Esophagus squamous epithelium (tissue), 5 donors: ENCODE measurements around the gene SLC25A20. TPM values are rescaled to one million over a fixed set of nuclear protein-coding genes. Genes with fewer than 3 reads are reported as not detected.

ENCODE experiments used
- DNase-seq: peaks from one replicate; lab custom pipeline; 2025; lab: John Stamatoyannopoulos, UW
- H3K27ac ChIP-seq, 4 donors: fragments of 200-600 bp; sonication (generic); one replicate each; pipeline ENCODE4 v1.5.1; 2016 to 2019; ENCODE audit warnings: mild to moderate bottlenecking in 1 of 4
- H3K27me3 ChIP-seq, 4 donors: fragments of 200-600 bp; sonication (generic); 1 replicate in 3 of 4; 2 replicates in 1 of 4; pipeline versions ENCODE4 v1.5.1 to v1.6.0; 2017 to 2021; ENCODE audit warnings: antibody characterized with exemption in 1 of 4
- H3K36me3 ChIP-seq, 3 donors: fragments of 200-600 bp; sonication (generic); one replicate each; pipeline ENCODE4 v1.5.1; 2016 to 2019
- H3K4me1 ChIP-seq, 3 donors: fragments of 200-600 bp; sonication (generic); one replicate each; pipeline ENCODE4 v1.5.1; 2017 to 2019
- H3K4me3 ChIP-seq, 4 donors: fragments of 200-600 bp; sonication (generic); 1 replicate in 3 of 4; 2 replicates in 1 of 4; pipeline ENCODE4 v1.5.1; 2016 to 2019; ENCODE audit warnings: mild to moderate bottlenecking in 2 of 4, moderate library complexity in 1 of 4
- H3K9me3 ChIP-seq, 3 donors: fragments of 200-600 bp; sonication (generic); one replicate each; pipeline ENCODE4 v1.5.1; 2016 to 2019
- CTCF ChIP-seq, 6 experiments: fragments of 450-650 bp in 4 of 6; fragments of 200-600 bp in 2 of 6; sonication (generic) in 2 of 6; IDR thresholded peaks; one replicate each; pipeline ENCODE4 v1.5.1; 2016 to 2019; ENCODE audit warnings: antibody characterized with exemption in 6 of 6, mild to moderate bottlenecking in 4 of 6, moderate library complexity in 4 of 6
- POLR2A ChIP-seq, 4 donors: fragments of 450-650 bp; IDR thresholded peaks; one replicate each; pipeline ENCODE4 v1.6.1; 2017; ENCODE audit warnings: antibody characterized with exemption in 4 of 4, mild to moderate bottlenecking in 4 of 4, moderate library complexity in 3 of 4
- WGBS, 2 donors: methylation state at CpG; one replicate each; pipeline ENCODE4 v1.1.5; 2018; 5-methylcytosine and 5-hydroxymethylcytosine counted together
- intact Hi-C: fragments of 100-400 bp; cut with DNase I; formaldehyde crosslinking; loops from one replicate; pipeline ENCODE4 v1.15.0; 2022
- total RNA-seq, 4 donors: library from RNA; depleted of rRNA; stranded (reverse); fragments of >200 nt; gene quantifications; one replicate each; pipeline ENCODE4 v1.1.0, GENCODE V29; 2016
- donor health status: DM: yes; HTN: yes; CAD: no.

SLC25A20 gene
- total RNA-seq, 4 donors from 2014 or later, result 4.2 to 19.6 (median 11.7) TPM

GRCh38 chr3:48819234-48820221 lies 79.2 kb downstream of the SLC25A20 start:
- TF ChIP-seq POLR2A (IDR thresholded peaks at IDR 0.05), result no peak
- Histone ChIP-seq H3K27ac (no peak overlapping the region), H3K36me3 (no peaks in the 10 kb centered on the region), H3K27me3 (no peaks in the 10 kb centered on the region), H3K9me3 (no peaks in the 10 kb centered on the region), H3K4me3 (no peak overlapping the region), H3K4me1 (peaks cover 0 to 24% (median 0%) of the 10 kb centered on the region in 3 donors)
- intact Hi-C loops, result no loop called here
- 89 to 95% methylated on average over 6 to 7 of the region's 7 CpGs for WGBS, 2 donors
- DNase-seq, result no peak

DNA sequence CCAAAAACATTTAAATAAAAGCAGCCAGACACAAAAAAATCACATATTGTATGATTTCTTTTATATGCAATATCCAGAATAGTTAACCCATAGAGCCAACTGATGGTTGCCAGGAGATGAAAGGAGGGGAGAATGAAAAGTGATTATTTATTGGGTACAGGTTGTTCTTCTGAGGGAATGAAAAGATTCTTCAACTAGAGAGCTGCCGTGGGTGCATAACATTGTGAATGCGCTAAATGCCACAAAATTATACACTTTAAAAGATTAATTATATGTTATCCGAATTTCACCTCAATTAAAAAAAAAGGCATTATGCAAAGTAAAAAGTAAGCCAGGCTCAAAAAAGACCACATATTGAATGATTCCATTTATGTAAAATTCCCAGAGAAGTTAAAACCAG lies 87.2 kb downstream of the SLC25A20 start:
- no peaks in the 10 kb centered on the region for H3K27me3 ChIP-seq
- no peak overlapping the region for H3K4me3 ChIP-seq
- WGBS, 2 donors, result 80% methylated on average over 3 of the region's 3 CpGs
- intact Hi-C loops, result no loop called here
- peaks cover 0 to 4% (median 0%) of the 10 kb centered on the region in 3 donors for H3K4me1 ChIP-seq
- H3K36me3 ChIP-seq, result no peaks in the 10 kb centered on the region
- H3K9me3 ChIP-seq, result no peaks in the 10 kb centered on the region
- DNase-seq, result no peak
- TF ChIP-seq POLR2A (IDR thresholded peaks at IDR 0.05) (no peak), CTCF (IDR thresholded peaks at IDR 0.05) (no peak)
- H3K27ac ChIP-seq, result no peak overlapping the region

Other genes with a start within 250 kb of the SLC25A20 start
- gene CELSR3, start 236.0 kb downstream of the SLC25A20 start, total RNA-seq, result under 1 TPM; 0.31 to 0.76 (median 0.45) TPM
- 10 to 100 TPM; 12.4 to 16.8 (median 15.0) TPM for gene NCKIPSD, start 213.0 kb downstream of the SLC25A20 start, total RNA-seq
- 10 to 100 TPM; 52.1 to 94.6 (median 67.9) TPM for gene IP6K2, start 181.7 kb downstream of the SLC25A20 start, total RNA-seq
- gene PRKAR2A, start 51.0 kb downstream of the SLC25A20 start, total RNA-seq, result 10 to 100 TPM; 25.4 to 51.6 (median 35.3) TPM
- gene ARIH2, start 20.0 kb upstream of the SLC25A20 start, total RNA-seq, result 10 to 100 TPM; 54.0 to 74.2 (median 71.3) TPM
- gene P4HTM, start 91.4 kb upstream of the SLC25A20 start, total RNA-seq, result 10 to 100 TPM in 3 of 4 donors, 1 to 10 TPM in 1; 5.7 to 28.1 (median 16.7) TPM
- 10 to 100 TPM; 27.4 to 78.0 (median 37.6) TPM for gene WDR6, start 108.5 kb upstream of the SLC25A20 start, total RNA-seq
- 10 to 100 TPM; 34.4 to 42.4 (median 37.1) TPM for gene DALRD3, start 119.7 kb upstream of the SLC25A20 start, total RNA-seq
- gene NDUFAF3, start 123.2 kb upstream of the SLC25A20 start, total RNA-seq, result 10 to 100 TPM; 50.8 to 88.1 (median 54.1) TPM
- gene IMPDH2, start 130.5 kb upstream of the SLC25A20 start, total RNA-seq, result 100 to 1,000 TPM; 123 to 278 (median 200) TPM
- gene QRICH1, start 195.2 kb upstream of the SLC25A20 start, total RNA-seq, result 10 to 100 TPM; 36.8 to 85.6 (median 49.1) TPM
- gene QARS1, start 205.9 kb upstream of the SLC25A20 start, total RNA-seq, result 100 to 1,000 TPM; 236 to 290 (median 265) TPM
- 10 to 100 TPM; 37.8 to 52.3 (median 40.7) TPM for gene USP19, start 221.9 kb upstream of the SLC25A20 start, total RNA-seq
- 100 to 1,000 TPM in 3 of 4 donors, 10 to 100 TPM in 1; 66.0 to 319 (median 175) TPM for gene LAMB2, start 234.2 kb upstream of the SLC25A20 start, total RNA-seq